Neuronal stem cell (in vitro differentiated cells): ENCODE results near the gene NFAM1.

ENCODE experiments used
- DNase-seq: peaks from one replicate; pipeline ENCODE4 v3.0.0-alpha.2; 2013; ENCODE audit warnings: low spot score
- H2AFZ ChIP-seq: one replicate; pipeline ENCODE4 v1.6.1; 2013; ENCODE audit warnings: mild to moderate bottlenecking, low read length, inconsistent platforms
- H2AK5ac ChIP-seq: 2 replicates; pipeline ENCODE4 v1.6.1; 2013; ENCODE audit warnings: low read depth, mild to moderate bottlenecking, inconsistent platforms, low read length, moderate library complexity, mixed read lengths
- H2BK120ac ChIP-seq: 2 replicates; pipeline ENCODE4 v1.6.1; 2013; ENCODE audit warnings: low read depth, mild to moderate bottlenecking, inconsistent platforms, low read length, moderate library complexity, mixed read lengths
- H2BK12ac ChIP-seq: one replicate; pipeline ENCODE4 v1.6.1; 2013; ENCODE audit warnings: low read length, inconsistent platforms
- H2BK15ac ChIP-seq: 2 replicates; pipeline ENCODE4 v1.6.1; 2013; ENCODE audit warnings: mild to moderate bottlenecking, low read length, inconsistent platforms, mixed read lengths
- H2BK5ac ChIP-seq: one replicate; pipeline ENCODE4 v1.6.1; 2013; ENCODE audit warnings: inconsistent platforms, mild to moderate bottlenecking, low read length, moderate library complexity
- H3K14ac ChIP-seq: one replicate; pipeline ENCODE4 v1.6.1; 2013; ENCODE audit warnings: low read length, inconsistent platforms
- H3K18ac ChIP-seq: 2 replicates; pipeline ENCODE4 v1.6.1; 2013; ENCODE audit warnings: low read length, inconsistent platforms
- H3K23ac ChIP-seq: 2 replicates; pipeline ENCODE4 v1.6.1; 2013; ENCODE audit warnings: low read depth, mild to moderate bottlenecking, mixed read lengths, low read length, inconsistent platforms; ENCODE audit not compliant: poor library complexity
- H3K27ac ChIP-seq: replicated peaks from 3 replicates; pipeline ENCODE4 v1.5.1; 2013; ENCODE audit warnings: low read length, inconsistent platforms
- H3K27me3 ChIP-seq, 3 experiments: 2 replicates each; pipeline ENCODE4 v1.6.1; 2013; ENCODE audit warnings: low read length in 3 of 3, mild to moderate bottlenecking in 2 of 3, inconsistent platforms in 1 of 3, low read depth in 1 of 3, mixed read lengths in 1 of 3, moderate library complexity in 1 of 3; ENCODE audit not compliant: control insufficient read depth in 3 of 3, insufficient read depth in 3 of 3
- H3K36me3 ChIP-seq, 2 donors: replicated peaks in 1 of 2; 2 replicates each; pipeline ENCODE4 v1.6.1; 2013; ENCODE audit warnings: low read length in 2 of 2; ENCODE audit not compliant: control insufficient read depth in 2 of 2, insufficient read depth in 2 of 2
- H3K4ac ChIP-seq: 2 replicates; pipeline ENCODE4 v1.6.1; 2013; ENCODE audit warnings: inconsistent platforms, mild to moderate bottlenecking, low read length, moderate library complexity
- H3K4me1 ChIP-seq, 2 donors: 1 replicate in 1 of 2; 2 replicates in 1 of 2; pipeline ENCODE4 v1.6.1; 2013; ENCODE audit warnings: low read length in 2 of 2, low read depth in 1 of 2; ENCODE audit not compliant: control insufficient read depth in 2 of 2, insufficient read depth in 1 of 2
- H3K4me2 ChIP-seq: one replicate; pipeline ENCODE4 v1.6.1; 2013; ENCODE audit warnings: mild to moderate bottlenecking, low read length, inconsistent platforms; ENCODE audit not compliant: insufficient read depth, poor library complexity, severe bottlenecking
- H3K4me3 ChIP-seq, 2 donors: 2 replicates each; pipeline ENCODE4 v1.5.1; 2013; ENCODE audit warnings: low read length in 2 of 2, mild to moderate bottlenecking in 2 of 2, inconsistent platforms in 1 of 2, moderate library complexity in 1 of 2
- H3K79me1 ChIP-seq: one replicate; pipeline ENCODE4 v1.6.1; 2013; ENCODE audit warnings: low read depth, mild to moderate bottlenecking, inconsistent platforms, low read length, moderate library complexity
- H3K9ac ChIP-seq: one replicate; pipeline ENCODE4 v1.6.1; 2013; ENCODE audit warnings: mild to moderate bottlenecking, low read depth, low read length, inconsistent platforms; ENCODE audit not compliant: poor library complexity
- H3K9me3 ChIP-seq, 2 donors: replicated peaks in 1 of 2; 2 replicates each; pipeline versions ENCODE3 to v1.6.1; 2013; ENCODE audit warnings: low read length in 2 of 2, mild to moderate bottlenecking in 2 of 2, inconsistent platforms in 1 of 2, low read depth in 1 of 2, mixed read lengths in 1 of 2, moderate library complexity in 1 of 2; ENCODE audit not compliant: control insufficient read depth in 2 of 2, insufficient read depth in 1 of 2
- H4K8ac ChIP-seq: one replicate; pipeline ENCODE4 v1.6.1; 2013; ENCODE audit warnings: low read depth, mild to moderate bottlenecking, inconsistent platforms, low read length, moderate library complexity
- H4K91ac ChIP-seq: one replicate; pipeline ENCODE4 v1.6.1; 2013; ENCODE audit warnings: low read length, low read depth, mild to moderate bottlenecking, inconsistent platforms; ENCODE audit not compliant: poor library complexity
- WGBS, 2 donors: extraction: QIAGEN DNeasy Blood & Tissue Kit; methylation state at CpG; one replicate each; pipeline ENCODE4 v1.1.7; 2013; ENCODE audit warnings: missing lambda C conversion rate in 2 of 2, mixed read lengths in 1 of 2; ENCODE audit not compliant: insufficient read length in 2 of 2, insufficient replicate concordance in 1 of 2; ENCODE audit errors: extremely low coverage in 2 of 2; 5-methylcytosine and 5-hydroxymethylcytosine counted together

Gene NFAM1

DNA sequence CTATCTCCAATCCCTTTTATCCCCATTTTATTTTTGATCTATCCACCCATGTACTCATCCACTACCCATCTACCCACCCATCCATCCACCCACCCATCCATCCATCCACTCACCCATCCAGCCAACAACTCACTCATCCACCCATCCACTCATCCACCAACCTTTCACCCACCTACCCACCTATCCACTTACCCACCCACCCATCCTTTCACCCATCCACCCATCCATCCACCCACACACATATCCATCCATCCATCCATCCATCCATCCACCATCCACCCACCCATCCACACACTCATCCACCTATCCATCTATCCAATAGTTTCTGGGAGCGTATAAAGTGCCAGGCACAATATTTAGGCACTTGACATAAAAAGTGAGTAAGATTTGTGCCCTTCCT lies 39.2 kb upstream of the NFAM1 start:
- no peak overlapping the region for H3K23ac ChIP-seq
- peaks cover 0 to 12% (median 0%) of the 10 kb centered on the region in 3 experiments for H3K27me3 ChIP-seq
- no peak overlapping the region for H3K14ac ChIP-seq
- no CpG with 5 or more reads among the region's 1 CpG for WGBS, 2 donors
- no peak overlapping the region for H2BK120ac ChIP-seq
- no peak overlapping the region for H3K4ac ChIP-seq
- no peak overlapping the region for H2BK15ac ChIP-seq
- H3K9me3 ChIP-seq = no peaks in the 10 kb centered on the region
- H2BK12ac ChIP-seq = no peak overlapping the region
- no peaks in the 10 kb centered on the region for H3K36me3 ChIP-seq
- H3K4me2 ChIP-seq = no peak overlapping the region
- H4K8ac ChIP-seq = no peak overlapping the region
- H3K4me1 ChIP-seq = peaks cover 0 to 2% of the 10 kb centered on the region in 2 donors
- peaks cover 2% of the 10 kb centered on the region for H3K79me1 ChIP-seq
- H2AFZ ChIP-seq = no peak overlapping the region
- no peak overlapping the region for H3K4me3 ChIP-seq
- no peak overlapping the region for H3K18ac ChIP-seq
- no peak overlapping the region for H3K27ac ChIP-seq
- DNase-seq = no peak
- no peak overlapping the region for H2AK5ac ChIP-seq
- H2BK5ac ChIP-seq = no peak overlapping the region
- no peak overlapping the region for H4K91ac ChIP-seq
- no peak overlapping the region for H3K9ac ChIP-seq

DNA sequence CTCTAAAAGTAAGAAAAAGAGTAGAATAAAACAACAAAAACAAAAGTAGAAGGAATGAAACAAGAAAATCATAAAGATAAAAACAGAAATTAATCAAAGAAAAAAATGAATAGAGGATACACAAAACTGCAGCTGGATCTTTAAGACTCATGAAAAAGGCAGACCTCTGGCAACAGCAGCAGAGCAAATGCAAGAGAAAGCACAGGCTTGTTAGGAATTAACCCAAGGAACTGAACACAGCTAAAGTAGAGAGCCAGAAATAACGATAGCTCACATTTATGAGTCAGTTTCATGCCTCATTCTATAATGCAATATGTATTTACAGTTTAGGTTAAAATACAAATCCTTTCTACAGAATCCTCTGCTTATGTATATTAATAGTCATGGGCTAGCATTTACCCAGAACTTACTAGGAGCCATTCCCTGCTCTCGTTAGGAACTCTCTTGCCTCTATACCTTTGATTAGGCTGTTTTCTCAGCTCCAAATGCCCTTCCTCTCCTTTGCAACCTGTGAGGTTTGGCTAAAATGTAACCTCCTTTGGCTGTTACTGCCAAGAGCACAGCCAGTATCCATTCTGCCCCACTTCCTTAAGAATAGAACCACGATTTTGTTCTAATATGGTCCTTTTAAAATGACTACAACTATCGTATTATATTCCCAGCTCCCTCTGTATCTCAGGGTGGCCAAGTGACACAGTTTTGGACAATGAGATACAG lies 38.3 kb upstream of the NFAM1 start:
- Histone ChIP-seq H3K4me2 (no peak overlapping the region), H4K8ac (no peak overlapping the region)

GRCh38 chr22:42468841-42469240 lies 36.6 kb upstream of the NFAM1 start:
- Histone ChIP-seq H4K8ac (no peak overlapping the region), H3K36me3 (no peaks in the 10 kb centered on the region), H2AFZ (no peak overlapping the region), H3K9me3 (peaks cover 0 to 2% of the 10 kb centered on the region in 2 donors), H2BK12ac (no peak overlapping the region), H2AK5ac (no peak overlapping the region), H3K27ac (peak overlapping the region; percentile 3), H2BK5ac (no peak overlapping the region), H2BK120ac (no peak overlapping the region), H4K91ac (no peak overlapping the region), H3K14ac (peak overlapping the region; percentile 9), H3K79me1 (peaks cover 2% of the 10 kb centered on the region), H2BK15ac (no peak overlapping the region), H3K18ac (no peak overlapping the region), H3K4me3 (no peak overlapping the region), H3K23ac (peak overlapping the region; percentile 34), H3K4me1 (peaks cover 0 to 2% of the 10 kb centered on the region in 2 donors), H3K27me3 (peaks cover 0 to 12% (median 0%) of the 10 kb centered on the region in 3 experiments), H3K9ac (no peak overlapping the region), H3K4ac (no peak overlapping the region), H3K4me2 (no peak overlapping the region)
- WGBS, 2 donors = no CpG with 5 or more reads among the region's 2 CpGs
- DNase-seq = no peak

More for the DNA sequence above, 38.3 kb upstream of the NFAM1 start:
- H2BK15ac ChIP-seq = no peak overlapping the region
- H3K79me1 ChIP-seq = peaks cover 2% of the 10 kb centered on the region
- H2BK5ac ChIP-seq = no peak overlapping the region
- no peak overlapping the region for H3K27ac ChIP-seq
- H2BK12ac ChIP-seq = no peak overlapping the region
- H3K27me3 ChIP-seq = peaks cover 0 to 12% (median 0%) of the 10 kb centered on the region in 3 experiments
- peaks cover 0 to 2% of the 10 kb centered on the region in 2 donors for H3K4me1 ChIP-seq
- H2BK120ac ChIP-seq = no peak overlapping the region
- H3K9me3 ChIP-seq = no peaks in the 10 kb centered on the region
- no peak for DNase-seq
- no peak overlapping the region for H3K4me3 ChIP-seq
- H3K36me3 ChIP-seq = no peaks in the 10 kb centered on the region
- H3K18ac ChIP-seq = no peak overlapping the region
- no peak overlapping the region for H3K23ac ChIP-seq
- no peak overlapping the region for H2AFZ ChIP-seq
- no peak overlapping the region for H3K9ac ChIP-seq
- H4K91ac ChIP-seq = no peak overlapping the region
- H3K14ac ChIP-seq = no peak overlapping the region
- WGBS, 2 donors = no CpG with 5 or more reads among the region's 4 CpGs
- no peak overlapping the region for H2AK5ac ChIP-seq
- H3K4ac ChIP-seq = no peak overlapping the region

DNA sequence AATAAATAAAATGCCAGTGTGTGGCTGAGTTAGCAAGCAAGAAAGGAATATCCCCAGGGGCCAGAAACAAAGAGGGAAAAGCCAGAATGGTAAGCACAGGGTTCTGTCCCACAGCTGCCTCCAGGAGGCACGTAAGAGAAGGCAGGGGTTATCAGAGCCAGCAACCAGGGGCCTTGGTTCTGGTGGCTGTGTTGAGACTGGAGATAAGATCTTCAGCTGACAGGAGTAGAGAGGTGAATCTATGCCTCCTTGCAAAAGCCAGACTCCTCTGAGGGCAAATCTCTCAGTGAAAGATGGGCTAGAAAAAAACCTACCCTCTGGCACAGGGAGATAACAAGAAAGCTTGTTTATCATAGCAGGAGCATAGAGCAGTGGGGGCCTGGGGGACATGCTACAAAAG lies 29.8 kb upstream of the NFAM1 start:
- Histone ChIP-seq H3K9me3 (peaks cover 0 to 2% of the 10 kb centered on the region in 2 donors), H3K4ac (no peak overlapping the region), H3K79me1 (no peaks in the 10 kb centered on the region), H2AK5ac (no peak overlapping the region), H3K4me2 (no peak overlapping the region), H2AFZ (no peak overlapping the region), H3K4me3 (no peak overlapping the region), H3K18ac (no peak overlapping the region), H4K8ac (no peak overlapping the region), H3K36me3 (no peaks in the 10 kb centered on the region), H4K91ac (no peak overlapping the region), H3K23ac (no peak overlapping the region), H3K4me1 (peaks cover 3 to 6% of the 10 kb centered on the region in 2 donors), H2BK15ac (no peak overlapping the region), H3K14ac (no peak overlapping the region), H2BK12ac (no peak overlapping the region), H2BK5ac (no peak overlapping the region), H3K27ac (no peak overlapping the region), H3K9ac (no peak overlapping the region), H3K27me3 (peaks cover 0 to 3% (median 0%) of the 10 kb centered on the region in 3 experiments), H2BK120ac (no peak overlapping the region)
- no CpG with 5 or more reads among the region's 1 CpG for WGBS, 2 donors
- no peak for DNase-seq
